Kidney tubule cell (primary cell): ENCODE data around the gene KLHL29.
"Not testable (repeated sequence)": the region's sequence is repeated elsewhere in the genome, so short reads cannot be mapped to it uniquely, and the experiment has no call there.

Experiments used
- DNase-seq: peaks from one replicate; pipeline ENCODE4 v3.0.0-alpha.2; 2018; ENCODE audit warnings: low spot score

The KLHL29 gene

GRCh38 chr2:23384551-23385343 lies at the start of gene KLHL29:
KLHL29 (plus strand) TSS chr2:23385179; CDS start chr2:23562197, 177,018 bp downstream.
- peak; percentile 85 for DNase-seq

- no peak for DNase-seq
Observed at GRCh38 chr2:23335550-23335949, 49.4 kb upstream of the KLHL29 start.

GRCh38 chr2:23342075-23342474 lies 42.9 kb upstream of the KLHL29 start:
- DNase-seq: no peak

GRCh38 chr2:23346029-23346428 lies 39.0 kb upstream of the KLHL29 start:
- no peak for DNase-seq

GRCh38 chr2:23346781-23347180 lies 38.2 kb upstream of the KLHL29 start:
- DNase-seq: no peak

GRCh38 chr2:23347471-23348092 lies 37.4 kb upstream of the KLHL29 start:
- no peak for DNase-seq

GRCh38 chr2:23348093-23348481 lies 36.9 kb upstream of the KLHL29 start:
- DNase-seq: not testable (repeated sequence)

GRCh38 chr2:23349508-23349907 lies 35.5 kb upstream of the KLHL29 start:
- no peak for DNase-seq

- DNase-seq: peak; percentile 6
Observed at GRCh38 chr2:23350041-23350791, 34.8 kb upstream of the KLHL29 start.

GRCh38 chr2:23350792-23351355 lies 34.1 kb upstream of the KLHL29 start:
- no peak for DNase-seq

- peak; percentile 78 for DNase-seq
Observed at GRCh38 chr2:23351388-23352141, 33.4 kb upstream of the KLHL29 start.

- no peak for DNase-seq
Observed at GRCh38 chr2:23354554-23354953, 30.4 kb upstream of the KLHL29 start.

- DNase-seq: no peak
Observed at GRCh38 chr2:23355001-23355400, 30.0 kb upstream of the KLHL29 start.

GRCh38 chr2:23356711-23357110 lies 28.3 kb upstream of the KLHL29 start:
- no peak for DNase-seq

- DNase-seq: no peak
Observed at GRCh38 chr2:23359631-23360567, 25.1 kb upstream of the KLHL29 start.

GRCh38 chr2:23360571-23361125 lies 24.3 kb upstream of the KLHL29 start:
- DNase-seq: peak; percentile 78

- peak; percentile 32 for DNase-seq
Observed at GRCh38 chr2:23361152-23361551, 23.8 kb upstream of the KLHL29 start.

GRCh38 chr2:23363268-23363667 lies 21.7 kb upstream of the KLHL29 start:
- no peak for DNase-seq

GRCh38 chr2:23363831-23364230 lies 21.1 kb upstream of the KLHL29 start:
- no peak for DNase-seq

- DNase-seq: no peak
Observed at GRCh38 chr2:23366720-23367119, 18.3 kb upstream of the KLHL29 start.
